Upper lobe of right lung (tissue), 1 donor: ENCODE results near the gene DIPK1C. TPM values are rescaled to one million over a fixed set of nuclear protein-coding genes. Genes with fewer than 3 reads are reported as not detected.
A peak's percentile ranks its signal among the peaks of the same experiment; 100 is the strongest.

Experiments used
- ATAC-seq: fragments of 200-7000 bp; cut with Tn5 transposase; one replicate; pipeline ENCODE4 v1.9.1; 2020; ENCODE audit warnings: mild to moderate bottlenecking, moderate library complexity
- DNase-seq: peaks from one replicate; pipeline ENCODE4 v3.0.0-alpha.2; 2020
- H3K27ac ChIP-seq: fragments of 200-600 bp; one replicate; pipeline ENCODE4 v1.8.0; 2022
- H3K27me3 ChIP-seq: fragments of 200-600 bp; one replicate; pipeline ENCODE4 v1.8.0; 2022; ENCODE audit warnings: mild to moderate bottlenecking
- H3K36me3 ChIP-seq: fragments of 200-600 bp; one replicate; pipeline ENCODE4 v1.8.0; 2022
- H3K4me1 ChIP-seq: fragments of 200-600 bp; one replicate; pipeline ENCODE4 v1.8.0; 2022
- H3K4me3 ChIP-seq: fragments of 200-600 bp; one replicate; pipeline ENCODE4 v1.8.0; 2022; ENCODE audit warnings: mild to moderate bottlenecking
- H3K9me3 ChIP-seq: fragments of 200-600 bp; one replicate; pipeline ENCODE4 v1.8.0; 2022
- intact Hi-C: fragments of 100-400 bp; cut with DNase I; formaldehyde crosslinking; loops from one replicate; pipeline ENCODE4 v1.11.0; 2022
- total RNA-seq: library from RNA; stranded (reverse); fragmentation: NEBNext Ultra II Directional; extraction: Animal tissue kit (Norgen Biotek cat#: 25700); gene quantifications from one replicate; pipeline ENCODE4 v1.2.1, GENCODE V29; 2021
- TF ChIP-seq, protein P1 (sequence below): fragments of 200-600 bp; IDR thresholded peaks from one replicate; pipeline ENCODE4 v1.8.0; 2022; ENCODE audit warnings: antibody characterized with exemption
- donor health status: DM: no; HTN: yes; CAD: no; lungs with severe emphysema.

DIPK1C gene
- total RNA-seq, 1 donor from 2014 or later = not detected

DNA sequence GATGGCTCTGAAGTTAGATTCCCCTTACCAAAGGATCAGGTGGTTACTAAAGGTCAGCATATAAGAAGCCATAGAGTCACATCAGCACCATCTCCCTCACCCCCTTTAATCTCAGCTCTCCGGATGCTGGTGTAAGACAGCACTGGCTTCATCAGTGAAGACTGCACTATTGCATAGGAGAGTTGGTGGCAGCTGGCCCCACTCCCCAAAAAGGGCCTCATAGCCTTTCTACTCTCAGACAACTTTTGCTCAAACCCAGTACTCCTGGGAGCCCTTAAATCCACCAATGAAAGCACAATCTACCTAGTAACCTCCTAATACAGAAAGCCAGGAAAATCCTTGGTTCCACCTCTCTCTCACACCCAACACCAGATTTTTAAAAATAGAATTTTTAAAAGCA lies 6.9 kb upstream of the DIPK1C start:
- Histone ChIP-seq H3K36me3 (no peaks in the 10 kb centered on the region), H3K27me3 (no peaks in the 10 kb centered on the region), H3K9me3 (no peaks in the 10 kb centered on the region), H3K4me3 (no peak overlapping the region), H3K27ac (no peak overlapping the region), H3K4me1 (no peaks in the 10 kb centered on the region)
- intact Hi-C loops = no loop called here
- no peak for ATAC-seq
- TF ChIP-seq, protein P1, sequence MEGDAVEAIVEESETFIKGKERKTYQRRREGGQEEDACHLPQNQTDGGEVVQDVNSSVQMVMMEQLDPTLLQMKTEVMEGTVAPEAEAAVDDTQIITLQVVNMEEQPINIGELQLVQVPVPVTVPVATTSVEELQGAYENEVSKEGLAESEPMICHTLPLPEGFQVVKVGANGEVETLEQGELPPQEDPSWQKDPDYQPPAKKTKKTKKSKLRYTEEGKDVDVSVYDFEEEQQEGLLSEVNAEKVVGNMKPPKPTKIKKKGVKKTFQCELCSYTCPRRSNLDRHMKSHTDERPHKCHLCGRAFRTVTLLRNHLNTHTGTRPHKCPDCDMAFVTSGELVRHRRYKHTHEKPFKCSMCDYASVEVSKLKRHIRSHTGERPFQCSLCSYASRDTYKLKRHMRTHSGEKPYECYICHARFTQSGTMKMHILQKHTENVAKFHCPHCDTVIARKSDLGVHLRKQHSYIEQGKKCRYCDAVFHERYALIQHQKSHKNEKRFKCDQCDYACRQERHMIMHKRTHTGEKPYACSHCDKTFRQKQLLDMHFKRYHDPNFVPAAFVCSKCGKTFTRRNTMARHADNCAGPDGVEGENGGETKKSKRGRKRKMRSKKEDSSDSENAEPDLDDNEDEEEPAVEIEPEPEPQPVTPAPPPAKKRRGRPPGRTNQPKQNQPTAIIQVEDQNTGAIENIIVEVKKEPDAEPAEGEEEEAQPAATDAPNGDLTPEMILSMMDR = no peak
- DNase-seq = no peak

DNA sequence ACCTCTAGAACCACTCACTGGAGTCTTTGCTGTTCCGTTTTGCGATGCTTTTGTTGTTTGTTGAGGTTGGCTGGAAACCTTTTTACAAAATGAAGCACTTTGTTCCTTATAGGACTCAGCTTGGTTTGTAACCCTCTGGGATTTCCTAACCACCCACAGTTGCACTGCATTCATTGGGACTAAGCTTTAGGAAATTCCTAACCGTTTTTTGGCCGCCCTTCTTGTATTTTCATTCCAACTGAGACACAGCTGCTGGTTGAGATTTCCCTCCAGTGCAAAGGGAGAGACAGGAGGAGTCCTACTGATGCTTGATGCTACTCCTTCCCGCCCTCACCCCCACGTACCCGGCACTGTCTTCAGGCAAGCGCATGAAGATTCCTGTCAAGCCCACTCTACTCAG lies 6.1 kb upstream of the DIPK1C start:
- TF ChIP-seq, protein P1 = no peak

DNA sequence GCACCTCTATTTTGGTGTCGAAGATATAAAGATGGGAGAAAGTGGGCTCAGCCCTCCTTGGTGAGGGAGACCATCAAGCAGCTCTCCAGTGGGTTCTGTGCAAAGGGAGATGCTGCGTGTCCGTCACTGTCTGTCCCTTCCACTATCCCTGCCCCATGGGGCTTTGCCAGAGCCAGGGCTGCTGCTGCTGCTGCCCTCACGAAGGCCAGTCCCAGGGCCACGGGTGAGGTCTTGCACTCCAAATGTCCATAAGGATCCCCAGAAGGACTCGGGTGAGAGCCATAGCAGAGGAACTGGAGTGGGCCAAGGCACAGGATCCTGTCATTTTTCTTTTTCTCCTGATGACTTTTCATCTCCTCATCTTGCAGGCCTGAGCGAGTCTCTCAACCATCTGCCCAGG lies 3.7 kb upstream of the DIPK1C start:
- H3K4me3 ChIP-seq = no peak overlapping the region
- ATAC-seq = no peak
- TF ChIP-seq, protein P1 = no peak
- H3K9me3 ChIP-seq = no peaks in the 10 kb centered on the region
- H3K36me3 ChIP-seq = no peaks in the 10 kb centered on the region
- DNase-seq = no peak
- intact Hi-C loops = no loop called here
- H3K4me1 ChIP-seq = peaks cover 7% of the 10 kb centered on the region
- peaks cover 19% of the 10 kb centered on the region for H3K27me3 ChIP-seq
- H3K27ac ChIP-seq = no peak overlapping the region

More for the DNA sequence above, 6.1 kb upstream of the DIPK1C start:
- H3K27ac ChIP-seq = no peak overlapping the region
- no peak overlapping the region for H3K4me3 ChIP-seq
- intact Hi-C loops = no loop called here
- no peaks in the 10 kb centered on the region for H3K4me1 ChIP-seq
- DNase-seq = no peak
- ATAC-seq = no peak
- H3K36me3 ChIP-seq = no peaks in the 10 kb centered on the region
- H3K27me3 ChIP-seq = no peaks in the 10 kb centered on the region
- no peaks in the 10 kb centered on the region for H3K9me3 ChIP-seq

DNA sequence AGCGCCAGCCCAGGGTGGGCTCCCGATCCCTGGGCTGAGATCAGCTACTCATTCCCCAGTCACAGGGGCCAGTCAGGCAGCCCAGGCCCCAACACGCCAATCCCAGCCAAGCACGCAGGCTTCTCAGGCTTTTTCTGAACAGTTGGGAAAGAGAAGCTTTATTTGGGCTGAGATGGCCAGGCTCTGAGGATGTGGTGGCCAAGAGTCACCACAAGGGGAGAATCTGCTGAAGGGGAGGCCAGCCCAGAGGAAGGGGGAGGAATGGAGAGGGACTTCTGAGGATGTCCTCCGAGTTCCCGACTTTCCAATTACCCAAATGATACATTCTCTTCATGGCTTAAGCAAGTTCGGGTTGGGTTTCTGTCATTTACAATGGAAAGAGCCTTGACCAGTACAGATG lies 2.8 kb upstream of the DIPK1C start:
- peaks cover 7% of the 10 kb centered on the region for H3K4me1 ChIP-seq
- H3K9me3 ChIP-seq = no peaks in the 10 kb centered on the region
- H3K4me3 ChIP-seq = no peak overlapping the region
- no peaks in the 10 kb centered on the region for H3K36me3 ChIP-seq
- ATAC-seq (no peak), DNase-seq (no peak)
- H3K27ac ChIP-seq = no peak overlapping the region
- H3K27me3 ChIP-seq = peaks cover 29% of the 10 kb centered on the region
- intact Hi-C loops = no loop called here
- TF ChIP-seq, protein P1 = peak; percentile 9

DNA sequence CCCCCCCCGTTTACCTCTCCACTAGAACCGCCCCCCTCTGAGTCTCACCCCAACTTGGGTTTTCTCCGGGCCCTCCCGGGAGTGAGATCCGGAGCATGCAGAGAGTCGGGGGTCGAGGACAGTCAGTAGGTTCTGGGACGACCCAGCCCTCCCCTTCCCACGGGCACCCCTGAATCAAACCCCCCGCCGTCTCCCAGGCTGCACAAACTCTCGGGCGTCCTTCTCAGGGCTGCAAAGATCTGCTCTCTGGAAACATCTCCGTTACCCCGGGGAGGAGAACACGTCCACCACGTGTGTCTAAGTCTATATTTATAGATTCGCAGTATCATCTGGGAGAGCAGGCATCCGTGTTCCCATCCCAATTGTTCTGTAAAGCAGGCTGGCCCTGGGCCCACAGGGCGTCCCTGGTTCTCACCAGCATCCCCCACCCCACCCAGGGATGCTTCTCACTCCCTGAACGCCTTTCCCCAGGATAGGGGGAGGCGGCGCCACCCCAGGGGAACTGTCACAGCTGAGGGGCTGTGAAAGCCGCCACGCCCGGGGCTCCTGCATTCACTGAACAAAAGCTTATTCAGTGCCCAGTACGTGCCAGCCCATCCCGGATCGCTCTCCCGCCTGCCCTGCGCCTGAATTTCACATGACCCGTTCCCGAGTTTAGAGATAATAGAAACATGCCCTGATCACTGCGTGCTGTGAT lies 765 bp upstream of the DIPK1C start:
- H3K27ac ChIP-seq = no peak overlapping the region
- H3K36me3 ChIP-seq = no peaks in the 10 kb centered on the region
- DNase-seq (no peak), ATAC-seq (no peak)
- intact Hi-C loops = no loop called here
- H3K9me3 ChIP-seq = no peaks in the 10 kb centered on the region
- H3K4me1 ChIP-seq = peaks cover 7% of the 10 kb centered on the region
- no peak overlapping the region for H3K4me3 ChIP-seq
- H3K27me3 ChIP-seq = peaks cover 49% of the 10 kb centered on the region
- TF ChIP-seq, protein P1 = no peak
